ENCODE results near the gene SEC61B.

- TF ChIP-seq POLR2A (IDR thresholded peaks at IDR 0.05; ENCODE audit: low read depth, low read length) (no peak), POLR2AphosphoS5 (IDR thresholded peaks at IDR 0.05; ENCODE audit: low read depth, low read length) (no peak), SPI1 (IDR thresholded peaks at IDR 0.05; ENCODE audit: low read depth, low read length) (no peak), TAF1 (IDR thresholded peaks at IDR 0.05; ENCODE audit: low read depth, low read length) (no peak)
Observed at GRCh38 chr9:99197987-99198386, 24.1 kb upstream of the SEC61B start.

Data from GM12891 (cell line).